ENCODE results near the gene PHLDA2. TPM values are rescaled to one million over a fixed set of nuclear protein-coding genes. Genes with fewer than 3 reads are reported as not detected.

Gene PHLDA2
- total and polyA plus RNA-seq, 2 donors (not counting 1 experiment from before 2014, with no cell fraction given) = 1.4 TPM; not detected in 1

- Histone ChIP-seq H3K4me1 (ENCODE audit: control insufficient read depth in 2 of 2, insufficient read depth in 2 of 2, low read length in 2 of 2) (no peaks in the 10 kb centered on the region), H3K4me2 (replicated peaks; ENCODE audit: low read depth, low read length, poor library complexity, severe bottlenecking) (no peak overlapping the region), H3K9ac (ENCODE audit: low read length) (no peak overlapping the region), H3K27ac (ENCODE audit: low read length in 2 of 2) (no peak overlapping the region), H2AFZ (ENCODE audit: insufficient read depth, low read depth, low read length, poor library complexity, severe bottlenecking) (no peak overlapping the region), H3K9me3 (ENCODE audit: control extremely low read depth in 1 of 3, control insufficient read depth in 2 of 3, insufficient read depth in 1 of 3, low read length in 2 of 3) (no peaks in the 10 kb centered on the region), H4K20me1 (ENCODE audit: control insufficient read depth, insufficient read depth, low read length, poor library complexity, severe bottlenecking) (no peaks in the 10 kb centered on the region), H3K4me3 (ENCODE audit: control extremely low read depth in 1 of 5, extremely low read depth in 1 of 5, insufficient read depth in 1 of 5, low read depth in 2 of 5, low read length in 4 of 5) (no peak overlapping the region), H3K27me3 (replicated peaks in 1 of 4; ENCODE audit: control extremely low read depth in 1 of 4, control insufficient read depth in 3 of 4, insufficient read depth in 4 of 4, low read length in 3 of 4) (no peaks in the 10 kb centered on the region), H3K36me3 (replicated peaks in 1 of 2; ENCODE audit: control extremely low read depth in 1 of 2, control insufficient read depth in 1 of 2, extremely low read depth in 1 of 2, insufficient read depth in 2 of 2, low read length in 1 of 2) (no peaks in the 10 kb centered on the region), H3K79me2 (ENCODE audit: control insufficient read depth, insufficient read depth, low read length) (no peaks in the 10 kb centered on the region)
- Mint-ChIP-seq H3K4me3 (no peak overlapping the region), H3K9me3 (ENCODE audit: insufficient read depth) (no peaks in the 10 kb centered on the region), H3K27ac (no peak overlapping the region), H3K27me3 (no peaks in the 10 kb centered on the region), H3K4me1 (no peaks in the 10 kb centered on the region)
- ChIA-PET CTCF (no interaction called here), POLR2A (no interaction called here)
- DNase-seq (no peak), ATAC-seq (ENCODE audit: low read depth) (no peak)
- intact Hi-C loops (cut with micrococcal nuclease) = no loop called here
- over 99% methylated on average over 11 of the region's 12 CpGs for WGBS (ENCODE audit: insufficient coverage)
- no peak for TF ChIP-seq CTCF (IDR thresholded peaks at IDR 0.05)
- TF ChIP-seq EZH2 (IDR thresholded peaks at IDR 0.05; ENCODE audit: borderline replicate concordance, insufficient read depth, low read depth, low read length, poor library complexity, severe bottlenecking) = no peak
Measured at GRCh38 chr11:2920343-2920742, 8.9 kb downstream of the PHLDA2 start.

- no peak overlapping the region for H3K4me3 Mint-ChIP-seq
- no peak for DNase-seq
- ChIA-PET CTCF (no interaction called here), POLR2A (no interaction called here)
- H3K27me3 Mint-ChIP-seq = no peaks in the 10 kb centered on the region
- H3K9me3 ChIP-seq (ENCODE audit: control extremely low read depth in 1 of 3, control insufficient read depth in 2 of 3, insufficient read depth in 1 of 3, low read length in 2 of 3) = no peaks in the 10 kb centered on the region
- no peaks in the 10 kb centered on the region for H3K36me3 ChIP-seq (replicated peaks in 1 of 2; ENCODE audit: control extremely low read depth in 1 of 2, control insufficient read depth in 1 of 2, extremely low read depth in 1 of 2, insufficient read depth in 2 of 2, low read length in 1 of 2)
- H3K9ac ChIP-seq (ENCODE audit: low read length) = no peak overlapping the region
- no peak overlapping the region for H2AFZ ChIP-seq (ENCODE audit: insufficient read depth, low read depth, low read length, poor library complexity, severe bottlenecking)
- H3K4me3 ChIP-seq (ENCODE audit: control extremely low read depth in 1 of 5, extremely low read depth in 1 of 5, insufficient read depth in 1 of 5, low read depth in 2 of 5, low read length in 4 of 5) = no peak overlapping the region
- no peaks in the 10 kb centered on the region for H3K4me1 ChIP-seq (ENCODE audit: control insufficient read depth in 2 of 2, insufficient read depth in 2 of 2, low read length in 2 of 2)
- TF ChIP-seq EZH2 (IDR thresholded peaks at IDR 0.05; ENCODE audit: borderline replicate concordance, insufficient read depth, low read depth, low read length, poor library complexity, severe bottlenecking) (no peak), CTCF (IDR thresholded peaks at IDR 0.05) (no peak)
- H3K9me3 Mint-ChIP-seq (ENCODE audit: insufficient read depth) = no peaks in the 10 kb centered on the region
- no peaks in the 10 kb centered on the region for H4K20me1 ChIP-seq (ENCODE audit: control insufficient read depth, insufficient read depth, low read length, poor library complexity, severe bottlenecking)
- no peak overlapping the region for H3K4me2 ChIP-seq (replicated peaks; ENCODE audit: low read depth, low read length, poor library complexity, severe bottlenecking)
- H3K27ac Mint-ChIP-seq = no peak overlapping the region
- no peak overlapping the region for H3K27ac ChIP-seq (ENCODE audit: low read length in 2 of 2)
- no peaks in the 10 kb centered on the region for H3K79me2 ChIP-seq (ENCODE audit: control insufficient read depth, insufficient read depth, low read length)
- intact Hi-C loops (cut with micrococcal nuclease) = no loop called here
- WGBS (ENCODE audit: insufficient coverage) = 90% methylated on average over 5 of the region's 13 CpGs
- no peaks in the 10 kb centered on the region for H3K4me1 Mint-ChIP-seq
- H3K27me3 ChIP-seq (replicated peaks in 1 of 4; ENCODE audit: control extremely low read depth in 1 of 4, control insufficient read depth in 3 of 4, insufficient read depth in 4 of 4, low read length in 3 of 4) = no peaks in the 10 kb centered on the region
- no peak for ATAC-seq (ENCODE audit: low read depth)
Measured at GRCh38 chr11:2919837-2920236, 9.4 kb downstream of the PHLDA2 start.

Data from B cell (primary cell).